ENCODE measurements around the gene RNFT2.
A peak's percentile ranks its signal among the peaks of the same experiment; 100 is the strongest.

The RNFT2 gene

DNA sequence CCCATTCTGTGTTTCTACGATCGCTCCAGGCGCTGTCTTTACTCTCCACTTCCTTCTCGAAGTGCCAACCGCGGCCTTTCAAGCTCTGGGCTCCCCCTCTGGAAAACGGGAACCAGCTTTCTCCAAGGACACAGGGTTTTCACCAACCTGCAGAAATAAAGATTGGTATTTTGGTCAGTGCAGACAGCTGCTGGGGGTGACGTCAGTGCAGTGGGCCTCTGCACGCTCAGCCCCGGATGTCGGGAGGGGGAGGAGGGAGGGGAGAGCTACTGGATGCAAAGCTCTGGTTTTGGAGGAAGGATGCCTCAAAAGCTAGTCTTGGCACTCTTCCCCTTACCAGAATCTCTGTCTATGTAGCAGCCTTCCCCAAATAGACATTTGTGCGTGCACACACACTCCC is 123.2 kb downstream of the RNFT2 start:
- in situ Hi-C loops (cut with MboI; ENCODE audit: low sequenced_read_pairs, unreplicated experiment): no loop called here
- TF ChIP-seq, protein P1, sequence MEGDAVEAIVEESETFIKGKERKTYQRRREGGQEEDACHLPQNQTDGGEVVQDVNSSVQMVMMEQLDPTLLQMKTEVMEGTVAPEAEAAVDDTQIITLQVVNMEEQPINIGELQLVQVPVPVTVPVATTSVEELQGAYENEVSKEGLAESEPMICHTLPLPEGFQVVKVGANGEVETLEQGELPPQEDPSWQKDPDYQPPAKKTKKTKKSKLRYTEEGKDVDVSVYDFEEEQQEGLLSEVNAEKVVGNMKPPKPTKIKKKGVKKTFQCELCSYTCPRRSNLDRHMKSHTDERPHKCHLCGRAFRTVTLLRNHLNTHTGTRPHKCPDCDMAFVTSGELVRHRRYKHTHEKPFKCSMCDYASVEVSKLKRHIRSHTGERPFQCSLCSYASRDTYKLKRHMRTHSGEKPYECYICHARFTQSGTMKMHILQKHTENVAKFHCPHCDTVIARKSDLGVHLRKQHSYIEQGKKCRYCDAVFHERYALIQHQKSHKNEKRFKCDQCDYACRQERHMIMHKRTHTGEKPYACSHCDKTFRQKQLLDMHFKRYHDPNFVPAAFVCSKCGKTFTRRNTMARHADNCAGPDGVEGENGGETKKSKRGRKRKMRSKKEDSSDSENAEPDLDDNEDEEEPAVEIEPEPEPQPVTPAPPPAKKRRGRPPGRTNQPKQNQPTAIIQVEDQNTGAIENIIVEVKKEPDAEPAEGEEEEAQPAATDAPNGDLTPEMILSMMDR (IDR thresholded peaks at IDR 0.05; ENCODE audit: borderline replicate concordance, control extremely low read depth, extremely low read depth, insufficient read depth, missing control alignments): no peak
- DNase-seq (ENCODE audit: low spot score): peak; percentile 78

DNA sequence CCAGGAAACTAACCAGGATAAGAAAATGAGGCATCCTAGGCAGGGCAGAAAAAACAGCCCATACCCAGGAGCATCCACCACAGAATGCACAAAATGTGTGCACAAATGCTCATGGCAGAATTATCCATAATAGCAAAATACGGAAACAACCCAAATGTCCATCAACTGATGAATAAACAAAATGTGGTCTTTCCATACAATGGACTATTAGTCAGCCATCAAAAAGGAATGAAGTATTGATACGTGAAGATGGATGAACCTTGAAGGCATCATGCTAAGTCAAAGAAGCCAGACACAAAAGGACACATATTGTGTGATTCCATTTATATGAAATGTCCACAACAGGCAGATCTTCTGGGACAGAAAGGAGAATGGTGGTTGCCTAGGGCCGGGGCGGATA is 124.1 kb downstream of the RNFT2 start:
- no peak for DNase-seq (ENCODE audit: low spot score)
- in situ Hi-C loops (cut with MboI; ENCODE audit: low sequenced_read_pairs, unreplicated experiment): no loop called here
- TF ChIP-seq, protein P1 (IDR thresholded peaks at IDR 0.05; ENCODE audit: borderline replicate concordance, control extremely low read depth, extremely low read depth, insufficient read depth, missing control alignments): no peak

DNA sequence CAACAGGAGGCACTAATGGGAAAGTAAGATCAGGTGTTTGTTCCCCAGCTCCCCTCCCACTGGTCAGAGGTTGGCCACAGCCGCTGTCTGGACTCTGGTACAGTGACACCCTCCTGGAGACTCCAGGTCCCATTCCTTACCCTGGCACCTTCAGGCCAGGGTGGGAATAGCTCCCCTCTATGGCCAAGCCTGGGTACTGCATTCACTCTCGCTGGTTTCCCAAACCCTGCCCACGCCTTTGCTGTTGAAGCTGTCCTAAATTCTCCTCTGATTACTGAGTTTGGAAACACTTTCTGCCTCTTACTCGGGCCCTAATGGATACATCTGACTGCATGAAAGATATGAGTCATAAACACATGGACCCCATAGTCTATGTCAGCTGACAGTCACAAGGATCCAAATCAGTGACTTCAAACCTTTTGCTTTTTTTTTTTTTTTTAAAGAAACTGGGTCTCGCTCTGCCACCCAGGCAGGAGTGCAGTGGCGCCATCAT is 125.2 kb downstream of the RNFT2 start:
- TF ChIP-seq, protein P1 (IDR thresholded peaks at IDR 0.05; ENCODE audit: borderline replicate concordance, control extremely low read depth, extremely low read depth, insufficient read depth, missing control alignments): peak; percentile 20

DNA sequence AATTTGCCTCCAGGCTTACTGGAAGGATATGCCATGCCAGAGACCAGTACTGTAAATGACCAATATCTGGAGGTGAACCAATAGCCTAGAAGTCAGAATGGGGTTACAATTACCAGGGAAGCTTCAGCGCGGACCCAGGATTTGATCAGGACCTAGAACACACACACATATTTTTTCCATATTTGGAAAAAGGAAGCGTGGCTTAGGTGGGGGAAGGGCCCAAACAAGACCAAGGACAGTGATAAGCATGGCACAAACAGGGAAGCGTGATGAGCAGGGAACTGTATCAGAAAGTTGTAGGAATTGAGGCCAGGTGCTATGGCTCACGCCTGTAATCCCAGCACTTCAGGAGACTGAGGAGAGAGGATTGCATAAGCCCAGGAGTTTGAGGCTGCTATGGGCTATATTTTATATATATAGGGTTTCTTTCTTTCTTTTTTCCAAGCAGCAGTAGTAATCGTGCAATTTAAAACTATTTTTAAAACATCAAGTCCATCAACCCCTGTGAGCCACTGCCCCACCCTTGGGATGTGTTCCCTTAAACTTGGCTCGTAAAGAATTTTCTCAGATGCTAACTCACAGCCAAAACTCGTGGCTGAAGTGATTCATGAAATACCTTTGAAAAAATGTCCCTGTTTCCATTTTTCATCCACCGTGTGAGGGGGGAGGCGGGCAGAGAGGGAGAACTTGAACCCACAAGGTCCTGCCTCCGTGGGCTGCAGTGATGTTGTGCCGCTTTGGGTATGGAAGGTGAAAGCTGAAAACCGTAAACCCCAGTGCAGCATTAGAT is 126.5 kb downstream of the RNFT2 start:
- in situ Hi-C loops (cut with MboI; ENCODE audit: low sequenced_read_pairs, unreplicated experiment): no loop called here
- no peak for DNase-seq (ENCODE audit: low spot score)
- TF ChIP-seq, protein P1 (IDR thresholded peaks at IDR 0.05; ENCODE audit: borderline replicate concordance, control extremely low read depth, extremely low read depth, insufficient read depth, missing control alignments): no peak

More for the DNA sequence above, 125.2 kb downstream of the RNFT2 start:
- no peak for DNase-seq (ENCODE audit: low spot score)
- in situ Hi-C loops (cut with MboI; ENCODE audit: low sequenced_read_pairs, unreplicated experiment): no loop called here

DNA sequence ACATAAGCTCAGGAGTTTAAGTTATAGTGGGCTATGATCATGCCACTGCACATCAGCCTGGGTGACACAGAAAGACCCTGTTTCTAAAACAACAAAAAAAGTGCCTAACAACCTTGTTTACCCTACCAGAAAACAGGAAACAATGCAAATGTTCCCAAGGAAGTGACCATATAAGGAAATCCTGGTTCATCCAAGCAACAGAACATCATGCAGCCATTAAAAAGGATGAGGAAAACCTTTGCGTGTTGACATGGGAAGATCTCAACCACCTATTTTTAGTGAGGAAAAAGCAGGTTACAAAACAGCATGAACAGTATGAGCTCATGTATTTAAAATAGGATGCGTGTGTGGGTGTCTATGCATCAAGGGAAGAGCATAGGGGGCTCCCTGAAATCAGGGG is 129.4 kb downstream of the RNFT2 start:
- TF ChIP-seq, protein P1 (IDR thresholded peaks at IDR 0.05; ENCODE audit: borderline replicate concordance, control extremely low read depth, extremely low read depth, insufficient read depth, missing control alignments): no peak
- in situ Hi-C loops (cut with MboI; ENCODE audit: low sequenced_read_pairs, unreplicated experiment): no loop called here
- DNase-seq (ENCODE audit: low spot score): no peak

DNA sequence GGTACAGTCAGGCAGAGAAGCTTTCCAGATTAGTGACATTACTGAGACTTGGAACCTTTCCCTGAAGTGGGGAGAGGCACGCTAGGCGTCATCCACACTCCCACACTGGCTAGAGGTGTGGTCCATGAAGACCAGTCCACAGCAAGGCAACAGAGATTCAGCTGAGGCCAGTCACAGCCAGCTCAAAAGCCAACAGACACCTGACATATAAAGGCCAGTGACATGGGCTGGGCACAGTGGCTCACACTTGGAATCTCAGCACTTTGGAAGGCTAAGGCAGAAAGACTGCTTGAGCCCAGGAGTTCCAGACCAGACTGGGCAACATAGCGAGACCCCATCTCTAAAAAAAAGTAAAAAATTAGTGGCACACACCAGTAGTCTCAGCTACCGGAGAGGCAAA is 132.2 kb downstream of the RNFT2 start:
- TF ChIP-seq, protein P1 (IDR thresholded peaks at IDR 0.05; ENCODE audit: borderline replicate concordance, control extremely low read depth, extremely low read depth, insufficient read depth, missing control alignments): no peak
- DNase-seq (ENCODE audit: low spot score): no peak
- in situ Hi-C loops (cut with MboI; ENCODE audit: low sequenced_read_pairs, unreplicated experiment): no loop called here
